GM13977 (cell line): ENCODE data around the gene DSTN.
"Not testable (repeated sequence)": the region's sequence is repeated elsewhere in the genome, so short reads cannot be mapped to it uniquely, and the experiment has no call there.

Experiments
- DNase-seq: peaks from one replicate; pipeline ENCODE4 v3.0.0; 2012; ENCODE audit warnings: low spot score
- in situ Hi-C: fragments of 300-500 bp; cut with MboI; formaldehyde crosslinking; loops from one replicate; pipeline ENCODE4 v1.12.0; 2022; ENCODE audit warnings: low sequenced_read_pairs, low pct_unique_long_range_greater_than_20kb, mixed read lengths, inconsistent platforms; ENCODE audit not compliant: unreplicated experiment
- TF ChIP-seq, protein P1 (sequence below): IDR thresholded peaks from 2 replicates; pipeline ENCODE4 v1.5.1; 2012; ENCODE audit warnings: mild to moderate bottlenecking, control low read depth; ENCODE audit not compliant: insufficient read depth; ENCODE audit errors: extremely low read depth, missing control alignments

DSTN gene

GRCh38 chr20:17655286-17655651 is 85.4 kb downstream of the DSTN start:
- TF ChIP-seq, protein P1, sequence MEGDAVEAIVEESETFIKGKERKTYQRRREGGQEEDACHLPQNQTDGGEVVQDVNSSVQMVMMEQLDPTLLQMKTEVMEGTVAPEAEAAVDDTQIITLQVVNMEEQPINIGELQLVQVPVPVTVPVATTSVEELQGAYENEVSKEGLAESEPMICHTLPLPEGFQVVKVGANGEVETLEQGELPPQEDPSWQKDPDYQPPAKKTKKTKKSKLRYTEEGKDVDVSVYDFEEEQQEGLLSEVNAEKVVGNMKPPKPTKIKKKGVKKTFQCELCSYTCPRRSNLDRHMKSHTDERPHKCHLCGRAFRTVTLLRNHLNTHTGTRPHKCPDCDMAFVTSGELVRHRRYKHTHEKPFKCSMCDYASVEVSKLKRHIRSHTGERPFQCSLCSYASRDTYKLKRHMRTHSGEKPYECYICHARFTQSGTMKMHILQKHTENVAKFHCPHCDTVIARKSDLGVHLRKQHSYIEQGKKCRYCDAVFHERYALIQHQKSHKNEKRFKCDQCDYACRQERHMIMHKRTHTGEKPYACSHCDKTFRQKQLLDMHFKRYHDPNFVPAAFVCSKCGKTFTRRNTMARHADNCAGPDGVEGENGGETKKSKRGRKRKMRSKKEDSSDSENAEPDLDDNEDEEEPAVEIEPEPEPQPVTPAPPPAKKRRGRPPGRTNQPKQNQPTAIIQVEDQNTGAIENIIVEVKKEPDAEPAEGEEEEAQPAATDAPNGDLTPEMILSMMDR = no peak
- no peak for DNase-seq
- in situ Hi-C loops = no loop called here

DNA sequence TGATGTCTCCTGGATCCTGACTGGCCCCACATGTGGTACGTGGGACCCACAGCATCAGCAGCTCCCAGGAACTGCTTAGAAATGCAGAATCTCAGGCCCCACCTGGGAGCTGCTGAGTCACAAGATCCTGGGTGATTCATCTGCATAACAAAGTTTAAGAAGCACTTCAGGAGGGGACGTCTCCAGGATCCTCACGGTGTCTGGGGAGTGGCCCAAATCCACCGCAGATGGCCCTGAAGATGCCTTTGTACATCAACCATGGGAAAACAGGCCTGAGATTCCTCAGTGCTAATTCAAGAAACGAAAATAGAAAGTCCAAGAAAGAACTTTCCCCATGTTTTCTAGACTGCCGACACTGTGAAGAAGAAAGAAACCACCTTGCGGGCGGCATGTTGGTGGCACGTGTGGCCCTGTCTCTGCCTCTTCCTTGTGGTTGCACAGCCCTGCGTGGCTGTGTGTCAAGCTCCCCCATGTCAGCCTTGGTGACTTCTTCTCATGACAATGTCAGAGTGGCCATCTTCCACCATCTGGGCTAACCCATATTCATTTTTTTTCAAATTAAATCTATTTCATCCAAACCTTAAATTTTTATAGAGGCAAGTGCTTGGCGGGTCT is 86.1 kb downstream of the DSTN start:
- in situ Hi-C loops = no loop called here
- DNase-seq = no peak

GRCh38 chr20:17657079-17657825 is 87.4 kb downstream of the DSTN start:
- DNase-seq = no peak
- TF ChIP-seq, protein P1 = no peak
- in situ Hi-C loops = no loop called here

More for the DNA sequence above, 86.1 kb downstream of the DSTN start:
- TF ChIP-seq, protein P1 = no peak

GRCh38 chr20:17657898-17658647 is 88.2 kb downstream of the DSTN start:
- DNase-seq = no peak
- in situ Hi-C loops = no loop called here
- TF ChIP-seq, protein P1 = no peak

- in situ Hi-C loops = no loop called here
- TF ChIP-seq, protein P1 = no peak
- DNase-seq = no peak
These were observed 88.7 kb downstream of the DSTN start for GRCh38 chr20:17658648-17658993.

GRCh38 chr20:17659344-17659743 is 89.5 kb downstream of the DSTN start:
- DNase-seq, in situ Hi-C loops: not testable (repeated sequence)
